Parathyroid adenoma (tissue), 2 donors: ENCODE results near the gene SHC1.

Experiments
- H2AFZ ChIP-seq: fragments of 300-600 bp; sonication (generic); one replicate; pipeline ENCODE4 v1.7.0; 2017; ENCODE audit warnings: antibody characterized with exemption, mild to moderate bottlenecking
- H3K27ac ChIP-seq: fragments of 300-600 bp; sonication (generic); one replicate; pipeline ENCODE4 v1.7.0; 2017
- H3K27me3 ChIP-seq: fragments of 300-600 bp; sonication (generic); one replicate; pipeline ENCODE4 v1.7.0; 2017; ENCODE audit warnings: low read length; ENCODE audit not compliant: control insufficient read depth, insufficient read depth
- H3K36me3 ChIP-seq: fragments of 300-600 bp; sonication (generic); one replicate; pipeline ENCODE4 v1.7.0; 2017; ENCODE audit warnings: low read length; ENCODE audit not compliant: control insufficient read depth, insufficient read depth
- H3K4me1 ChIP-seq: fragments of 300-600 bp; sonication (generic); one replicate; pipeline ENCODE4 v1.7.0; 2017; ENCODE audit warnings: control low read depth
- H3K4me2 ChIP-seq: fragments of 300-600 bp; sonication (generic); one replicate; pipeline ENCODE4 v1.7.0; 2017; ENCODE audit warnings: low read length
- H3K4me3 ChIP-seq: fragments of 300-600 bp; sonication (generic); one replicate; pipeline ENCODE4 v1.7.0; 2017; ENCODE audit warnings: low read depth, low read length
- H3K79me2 ChIP-seq: fragments of 300-600 bp; sonication (generic); one replicate; pipeline ENCODE4 v1.7.0; 2017; ENCODE audit warnings: control low read depth
- H3K9ac ChIP-seq: fragments of 300-600 bp; sonication (generic); one replicate; pipeline ENCODE4 v1.7.0; 2017; ENCODE audit warnings: mild to moderate bottlenecking
- H3K9me3 ChIP-seq: fragments of 300-600 bp; sonication (generic); one replicate; pipeline ENCODE4 v1.7.0; 2017; ENCODE audit warnings: low read length; ENCODE audit not compliant: control insufficient read depth
- TF ChIP-seq, protein P1 (sequence below): fragments of 300-600 bp; sonication (generic); IDR thresholded peaks from one replicate; pipeline ENCODE4 v1.7.0; 2017; ENCODE audit warnings: antibody characterized with exemption, mild to moderate bottlenecking
- donor health status: primary hyperparathyroidism.

Gene SHC1

GRCh38 chr1:154970631-154971340 is at the start of gene SHC1:
Gene SHC1, minus strand, starts transcription at chr1:154970747. Its CDS starts 221 bp downstream, at chr1:154970526.
- TF ChIP-seq, protein P1, sequence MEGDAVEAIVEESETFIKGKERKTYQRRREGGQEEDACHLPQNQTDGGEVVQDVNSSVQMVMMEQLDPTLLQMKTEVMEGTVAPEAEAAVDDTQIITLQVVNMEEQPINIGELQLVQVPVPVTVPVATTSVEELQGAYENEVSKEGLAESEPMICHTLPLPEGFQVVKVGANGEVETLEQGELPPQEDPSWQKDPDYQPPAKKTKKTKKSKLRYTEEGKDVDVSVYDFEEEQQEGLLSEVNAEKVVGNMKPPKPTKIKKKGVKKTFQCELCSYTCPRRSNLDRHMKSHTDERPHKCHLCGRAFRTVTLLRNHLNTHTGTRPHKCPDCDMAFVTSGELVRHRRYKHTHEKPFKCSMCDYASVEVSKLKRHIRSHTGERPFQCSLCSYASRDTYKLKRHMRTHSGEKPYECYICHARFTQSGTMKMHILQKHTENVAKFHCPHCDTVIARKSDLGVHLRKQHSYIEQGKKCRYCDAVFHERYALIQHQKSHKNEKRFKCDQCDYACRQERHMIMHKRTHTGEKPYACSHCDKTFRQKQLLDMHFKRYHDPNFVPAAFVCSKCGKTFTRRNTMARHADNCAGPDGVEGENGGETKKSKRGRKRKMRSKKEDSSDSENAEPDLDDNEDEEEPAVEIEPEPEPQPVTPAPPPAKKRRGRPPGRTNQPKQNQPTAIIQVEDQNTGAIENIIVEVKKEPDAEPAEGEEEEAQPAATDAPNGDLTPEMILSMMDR = no peak
- H3K4me1 ChIP-seq = peaks cover 7% of the 10 kb centered on the region
- H3K9me3 ChIP-seq = no peaks in the 10 kb centered on the region
- H3K4me3 ChIP-seq = peak within 1 kb of the TSS; percentile 45
- peak within 1 kb of the TSS; percentile 98 for H3K27ac ChIP-seq
- H3K9ac ChIP-seq = no peak within 1 kb of the TSS
- no peaks in the 10 kb centered on the region for H3K79me2 ChIP-seq
- H3K4me2 ChIP-seq = peak within 1 kb of the TSS; percentile 64
- H3K36me3 ChIP-seq = no peaks in the 10 kb centered on the region
- no peak within 1 kb of the TSS for H2AFZ ChIP-seq
- H3K27me3 ChIP-seq = no peaks in the 10 kb centered on the region

- no peak overlapping the region for H3K9ac ChIP-seq
- no peaks in the 10 kb centered on the region for H3K79me2 ChIP-seq
- no peaks in the 10 kb centered on the region for H3K27me3 ChIP-seq
- no peaks in the 10 kb centered on the region for H3K36me3 ChIP-seq
- no peak overlapping the region for H2AFZ ChIP-seq
- peaks cover 13% of the 10 kb centered on the region for H3K4me1 ChIP-seq
- TF ChIP-seq, protein P1 = no peak
- peak overlapping the region; percentile 30 for H3K4me2 ChIP-seq
- H3K4me3 ChIP-seq = no peak overlapping the region
- H3K27ac ChIP-seq = peak overlapping the region; percentile 29
- H3K9me3 ChIP-seq = no peaks in the 10 kb centered on the region
Measured at GRCh38 chr1:155019377-155020245, 49.1 kb upstream of the SHC1 start.

GRCh38 chr1:155018617-155019348 is 48.2 kb upstream of the SHC1 start:
- H3K4me2 ChIP-seq = peak overlapping the region; percentile 30
- no peaks in the 10 kb centered on the region for H3K79me2 ChIP-seq
- H3K36me3 ChIP-seq = no peaks in the 10 kb centered on the region
- TF ChIP-seq, protein P1 = no peak
- H3K27ac ChIP-seq = peak overlapping the region; percentile 29
- no peak overlapping the region for H2AFZ ChIP-seq
- no peak overlapping the region for H3K9ac ChIP-seq
- H3K27me3 ChIP-seq = no peaks in the 10 kb centered on the region
- H3K4me3 ChIP-seq = no peak overlapping the region
- H3K9me3 ChIP-seq = no peaks in the 10 kb centered on the region
- H3K4me1 ChIP-seq = peaks cover 17% of the 10 kb centered on the region

DNA sequence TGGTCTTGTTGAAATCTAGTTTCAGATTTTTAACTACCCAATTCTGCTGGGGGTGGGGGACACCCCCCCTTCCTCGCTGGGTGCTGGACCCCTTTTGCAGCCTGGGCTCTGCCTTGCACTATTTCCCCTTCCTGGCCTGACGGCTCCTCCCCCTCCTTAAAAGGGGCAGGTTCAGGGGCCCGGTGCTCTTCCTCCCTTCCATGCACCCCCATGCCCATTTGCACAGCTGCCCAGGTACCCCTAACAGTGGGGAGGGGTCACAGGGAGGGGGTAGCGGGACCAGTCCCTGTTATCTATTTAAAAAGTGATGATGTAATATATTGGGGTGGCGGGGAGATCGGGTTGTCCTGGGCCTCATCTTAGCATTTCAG is 47.4 kb upstream of the SHC1 start:
- Histone ChIP-seq H3K4me3 (no peak overlapping the region), H3K27ac (no peak overlapping the region), H3K9ac (no peak overlapping the region)

More for the DNA sequence above, 47.4 kb upstream of the SHC1 start:
- H3K27me3 ChIP-seq = no peaks in the 10 kb centered on the region
- no peaks in the 10 kb centered on the region for H3K9me3 ChIP-seq
- TF ChIP-seq, protein P1 = no peak
- peaks cover 18% of the 10 kb centered on the region for H3K4me1 ChIP-seq
- H3K79me2 ChIP-seq = no peaks in the 10 kb centered on the region
- H2AFZ ChIP-seq = no peak overlapping the region
- no peaks in the 10 kb centered on the region for H3K36me3 ChIP-seq
- H3K4me2 ChIP-seq = peak overlapping the region; percentile 80
